ENCODE results near the gene TMEM42.

The TMEM42 gene

DNA sequence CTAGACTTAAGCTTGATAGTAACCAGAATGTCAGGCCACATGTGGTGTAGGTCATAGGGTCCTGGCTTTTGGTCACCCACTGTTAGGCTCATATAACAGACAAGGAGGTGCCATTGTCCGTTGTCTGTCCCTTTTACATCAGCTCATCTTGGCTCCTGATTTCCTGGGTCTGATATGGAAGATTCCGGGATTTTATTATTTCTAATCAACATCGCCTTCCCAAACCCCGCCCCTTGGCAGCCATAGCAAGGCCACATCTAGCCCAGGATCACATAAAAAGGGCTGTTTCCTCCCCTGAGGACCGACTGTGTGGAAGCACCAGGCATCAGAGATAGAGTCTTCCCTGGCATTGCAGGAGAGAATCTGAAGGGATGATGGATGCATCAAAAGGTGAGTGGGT lies 12.6 kb downstream of the TMEM42 start, which contains the start of gene TGM4:
TSS of gene TGM4 (plus strand) at position 301 of the 400 bp plus-strand sequence. CDS start at position 372, 71 bp downstream.
- DNase-seq (ENCODE audit: low spot score): no peak

- no peak for DNase-seq (ENCODE audit: low spot score)
Measured at GRCh38 chr3:44875596-44875995, 13.9 kb downstream of the TMEM42 start.

DNA sequence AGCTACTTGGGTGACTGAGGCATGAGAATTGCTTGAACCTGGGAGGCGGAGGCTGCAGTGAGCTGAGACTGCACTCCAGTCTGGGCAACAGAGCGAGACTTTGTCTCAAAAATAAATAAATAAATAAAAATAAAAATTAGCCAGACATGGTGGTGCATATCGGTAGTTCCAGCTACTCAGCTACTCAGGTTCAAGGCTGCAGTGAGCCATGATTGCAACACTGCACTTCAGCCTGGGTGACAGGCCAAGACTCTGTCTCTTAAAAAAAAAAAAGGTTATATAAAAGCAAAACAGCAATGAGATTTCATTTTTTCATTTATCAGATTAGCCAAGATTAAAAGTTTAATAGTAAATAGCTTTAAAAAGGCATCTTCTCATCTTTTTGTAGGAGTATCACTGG lies 15.6 kb downstream of the TMEM42 start:
- no peak for DNase-seq (ENCODE audit: low spot score)

- DNase-seq (ENCODE audit: low spot score): no peak
Measured at GRCh38 chr3:44880284-44880683, 18.6 kb downstream of the TMEM42 start.

DNA sequence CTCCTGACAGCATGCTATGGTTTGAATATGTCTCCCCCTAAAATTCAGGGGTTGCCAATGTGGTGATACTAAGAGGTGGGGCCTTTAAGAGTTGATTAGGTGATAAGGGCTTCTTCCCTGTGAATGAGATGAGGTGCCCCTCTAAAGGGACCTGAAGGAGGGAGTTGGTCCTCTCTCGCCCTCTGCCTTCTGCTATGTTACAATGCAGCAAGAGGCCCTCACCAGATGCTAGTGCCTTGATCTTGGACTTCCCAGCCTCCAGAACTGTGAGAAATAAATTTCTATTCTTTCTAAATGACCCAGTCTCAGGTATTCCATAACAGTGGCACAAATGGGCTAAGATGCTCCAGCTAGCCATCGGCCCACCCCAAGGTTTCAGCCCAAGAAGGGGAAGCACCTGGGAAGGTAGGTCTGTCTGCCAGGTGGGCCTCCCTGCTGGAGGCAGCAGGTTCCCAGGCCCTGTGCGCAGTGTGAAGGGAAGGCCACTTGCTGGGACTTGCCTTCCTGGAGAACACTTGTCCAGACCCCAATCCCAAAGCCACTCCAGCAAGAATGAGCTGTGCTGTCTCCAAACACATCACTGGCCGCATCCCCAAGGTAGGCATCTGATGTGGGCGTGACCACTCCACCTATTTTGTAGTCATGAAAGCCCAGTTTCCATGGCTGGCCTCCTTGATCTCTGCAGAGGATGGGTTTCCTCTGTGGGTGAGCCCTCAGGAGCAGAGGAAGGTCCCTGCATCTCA lies 21.7 kb downstream of the TMEM42 start:
- no peak for DNase-seq (ENCODE audit: low spot score)

GRCh38 chr3:44883999-44884431 lies 22.3 kb downstream of the TMEM42 start:
- DNase-seq (ENCODE audit: low spot score): peak; percentile 98

GRCh38 chr3:44885618-44886017 lies 23.9 kb downstream of the TMEM42 start:
- DNase-seq (ENCODE audit: low spot score): peak; percentile 95

DNA sequence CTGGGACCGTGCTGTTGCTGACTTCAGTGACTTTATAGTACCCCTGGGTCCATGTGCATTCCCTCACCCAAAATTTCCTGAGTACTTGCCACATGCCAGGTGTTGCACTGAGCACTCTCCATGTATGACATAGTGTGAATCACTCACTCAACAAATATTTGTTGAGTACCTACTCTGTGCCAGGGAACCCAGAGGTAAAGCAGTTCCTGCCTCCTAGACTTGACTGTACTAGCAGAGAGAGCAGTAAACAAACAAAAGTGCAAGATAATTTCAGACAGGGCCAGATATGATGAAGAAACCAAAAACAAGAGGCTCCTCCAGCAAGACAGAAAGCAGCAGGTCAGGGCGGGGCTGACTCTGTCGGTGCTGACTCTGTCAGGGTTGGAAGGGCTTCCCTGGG lies 24.8 kb downstream of the TMEM42 start:
- DNase-seq (ENCODE audit: low spot score): peak; percentile 66

DNA sequence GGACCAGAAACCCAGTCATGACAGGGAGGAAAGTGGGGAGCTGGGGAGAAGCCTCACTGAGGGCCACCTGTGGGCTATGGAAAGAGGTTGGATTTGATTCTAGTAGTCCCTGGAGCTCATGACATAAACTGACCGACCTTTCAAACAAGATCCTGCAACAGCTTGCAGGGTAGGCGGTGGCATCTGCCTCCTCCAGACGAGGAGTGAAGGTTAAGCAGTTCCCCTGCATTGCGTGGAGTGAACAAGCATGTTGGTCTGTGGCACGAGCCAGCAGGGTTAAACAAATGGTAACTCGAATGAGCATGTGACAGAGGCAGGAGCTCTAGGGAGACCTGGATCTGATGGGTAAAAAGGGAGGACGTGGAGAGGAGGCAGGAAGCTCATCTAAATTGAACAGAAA lies 25.4 kb downstream of the TMEM42 start:
- no peak for DNase-seq (ENCODE audit: low spot score)

- no peak for DNase-seq (ENCODE audit: low spot score)
Measured at GRCh38 chr3:44890258-44890657, 28.5 kb downstream of the TMEM42 start.

DNA sequence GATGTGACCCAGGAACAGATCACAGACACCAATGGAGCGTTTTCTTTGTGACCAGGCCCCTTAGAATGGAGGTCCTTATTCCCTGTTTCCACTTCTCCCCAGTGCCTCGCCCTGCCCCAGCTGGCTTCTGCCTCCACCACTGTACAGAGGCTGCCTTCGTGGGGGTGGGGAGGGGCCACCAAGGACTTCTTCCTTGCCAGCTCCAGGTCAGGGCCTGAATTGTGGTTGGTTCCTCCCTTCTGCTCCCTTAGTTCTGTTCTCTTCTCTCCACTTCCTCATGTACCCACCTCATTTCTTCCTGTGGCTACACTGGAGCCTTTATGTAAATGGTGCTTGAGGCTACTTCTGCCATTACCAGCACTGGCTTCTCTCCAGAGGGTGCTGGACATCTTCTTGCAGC lies 29.1 kb downstream of the TMEM42 start:
- no peak for DNase-seq (ENCODE audit: low spot score)

DNA sequence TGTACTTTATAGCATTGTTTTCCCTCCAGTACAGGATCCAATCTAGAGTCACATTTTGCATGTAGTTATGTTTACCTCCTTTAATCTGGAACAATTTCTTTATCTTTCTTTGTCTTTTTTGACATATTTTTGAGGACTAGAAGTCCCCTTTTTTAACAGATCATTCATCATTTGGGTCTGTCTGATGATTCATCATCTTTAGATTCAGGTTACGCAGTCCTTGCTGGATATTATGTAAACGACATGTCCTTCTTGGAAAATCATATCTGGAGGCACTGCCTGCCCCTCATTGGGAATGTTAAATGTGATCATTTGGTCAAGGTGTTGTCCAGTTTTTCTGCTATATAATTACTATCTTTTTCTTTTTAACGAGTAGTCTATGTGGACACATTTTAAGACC lies 31.0 kb downstream of the TMEM42 start:
- DNase-seq (ENCODE audit: low spot score): no peak

DNA sequence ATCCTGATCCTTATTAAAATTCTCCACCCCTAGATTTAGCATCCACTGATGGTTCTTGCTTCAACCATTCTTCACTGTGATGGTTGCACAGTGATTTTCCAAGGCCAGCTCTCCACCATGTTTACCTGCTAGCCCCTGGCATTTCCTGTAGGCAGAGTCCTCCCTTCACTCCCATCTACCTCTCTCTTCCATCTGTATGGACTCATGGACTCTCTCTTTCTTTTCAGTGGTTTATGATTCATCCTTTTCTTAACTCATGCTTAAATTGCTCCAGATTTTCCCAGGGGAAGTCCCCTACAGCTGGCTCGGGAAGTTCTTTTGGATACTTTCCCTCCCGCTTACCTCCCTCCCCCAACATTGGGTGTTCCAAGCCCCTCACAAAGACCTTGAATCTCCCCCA lies 31.4 kb downstream of the TMEM42 start:
- peak; percentile 88 for DNase-seq (ENCODE audit: low spot score)

DNA sequence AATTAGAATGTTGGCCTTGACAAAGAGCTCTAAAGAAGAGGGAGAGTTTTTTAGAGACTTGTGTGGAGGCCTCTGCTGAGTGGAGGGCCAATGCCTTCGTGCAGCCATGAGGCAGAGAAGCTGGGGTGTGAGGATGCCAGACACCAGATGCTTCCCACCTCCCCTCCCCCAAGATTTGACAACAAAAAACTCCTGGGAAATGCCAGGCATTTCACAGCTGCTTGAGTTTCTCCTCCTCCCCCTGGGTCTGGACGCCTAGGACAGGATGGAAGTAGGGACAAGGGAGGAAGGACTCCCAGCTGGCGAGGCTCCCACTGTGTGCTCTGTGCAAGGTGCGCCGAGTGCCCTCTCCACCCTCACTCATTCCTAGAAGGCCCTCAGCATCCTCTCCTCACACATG lies 32.8 kb downstream of the TMEM42 start:
- peak; percentile 38 for DNase-seq (ENCODE audit: low spot score)

DNA sequence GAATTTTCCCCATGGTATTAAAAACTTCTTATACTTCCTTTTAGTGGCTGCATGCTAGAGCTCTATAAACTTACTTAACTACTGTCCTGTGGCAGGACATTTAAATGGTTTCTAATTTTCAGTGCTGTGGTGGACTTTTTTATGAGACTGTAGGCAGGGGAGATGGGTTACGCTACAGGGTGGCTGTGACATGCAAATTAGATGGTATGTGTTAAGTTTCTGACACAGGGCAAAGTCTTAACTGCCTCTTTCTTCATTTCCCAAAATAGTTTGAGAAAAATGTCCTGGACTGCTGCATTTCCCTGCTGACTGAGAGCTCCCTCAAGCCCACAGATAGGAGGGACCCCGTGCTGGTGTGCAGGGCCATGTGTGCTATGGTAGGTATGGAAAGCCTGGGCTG lies 34.7 kb downstream of the TMEM42 start:
- no peak for DNase-seq (ENCODE audit: low spot score)

GRCh38 chr3:44899683-44900367 lies 38.1 kb downstream of the TMEM42 start:
- peak; percentile 25 for DNase-seq (ENCODE audit: low spot score)

DNA sequence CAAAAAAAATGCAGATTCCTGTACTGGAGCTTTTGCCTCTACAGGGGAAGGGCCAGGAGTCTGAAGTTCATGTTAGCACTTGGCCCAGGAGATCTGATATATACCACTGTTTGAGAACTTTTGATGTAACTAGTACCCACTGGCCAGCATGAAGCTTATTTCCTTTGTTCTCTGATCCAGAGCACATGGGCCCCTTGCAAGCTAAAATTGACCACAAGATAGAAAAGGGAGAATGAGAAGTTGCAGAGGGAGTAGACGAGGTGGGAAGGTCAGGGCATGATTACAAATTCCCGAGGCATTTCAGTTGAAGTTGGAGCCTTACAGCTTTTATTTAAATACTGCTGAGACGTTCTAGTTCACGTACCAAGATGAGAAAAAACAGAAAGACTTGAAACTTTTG lies 40.9 kb downstream of the TMEM42 start:
- DNase-seq (ENCODE audit: low spot score): no peak

- DNase-seq (ENCODE audit: low spot score): no peak
Measured at GRCh38 chr3:44903314-44903713, 41.6 kb downstream of the TMEM42 start.

DNA sequence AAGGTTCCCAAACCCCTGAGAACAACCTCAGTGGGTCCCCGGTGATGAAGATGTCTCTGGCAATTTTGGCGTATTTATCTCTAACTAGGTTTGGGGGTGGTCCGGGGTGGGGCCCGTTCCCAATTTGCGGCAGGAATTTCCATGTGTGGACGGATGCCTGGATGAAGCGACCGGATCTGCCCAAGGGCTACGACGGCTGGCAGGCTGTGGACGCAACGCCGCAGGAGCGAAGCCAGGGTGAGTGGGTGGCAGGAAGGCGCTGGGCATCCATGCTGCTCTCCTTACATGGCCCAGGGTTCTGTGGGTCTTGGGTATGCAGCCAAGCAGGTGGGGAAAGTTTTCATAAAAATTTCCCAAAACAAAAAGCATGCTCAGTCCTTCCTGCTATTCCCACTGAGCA lies 42.0 kb downstream of the TMEM42 start:
- no peak for DNase-seq (ENCODE audit: low spot score)

GRCh38 chr3:44905446-44906157 lies 43.9 kb downstream of the TMEM42 start:
- DNase-seq (ENCODE audit: low spot score): no peak

DNA sequence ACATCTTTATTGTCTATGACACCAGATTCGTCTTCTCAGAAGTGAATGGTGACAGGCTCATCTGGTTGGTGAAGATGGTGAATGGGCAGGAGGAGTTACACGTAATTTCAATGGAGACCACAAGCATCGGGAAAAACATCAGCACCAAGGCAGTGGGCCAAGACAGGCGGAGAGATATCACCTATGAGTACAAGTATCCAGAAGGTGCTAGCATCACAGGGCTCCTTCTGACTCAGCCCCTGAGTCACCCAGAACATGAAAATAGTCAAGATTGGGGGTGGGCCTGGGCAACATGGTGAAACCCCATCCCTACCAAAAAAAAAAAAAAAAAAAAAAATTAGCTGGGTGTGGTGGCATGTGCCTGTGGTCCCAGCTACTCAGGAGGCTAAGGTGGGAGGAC lies 45.3 kb downstream of the TMEM42 start:
- peak; percentile 63 for DNase-seq (ENCODE audit: low spot score)

GRCh38 chr3:44907612-44908011 lies 45.9 kb downstream of the TMEM42 start:
- DNase-seq (ENCODE audit: low spot score): no peak

DNA sequence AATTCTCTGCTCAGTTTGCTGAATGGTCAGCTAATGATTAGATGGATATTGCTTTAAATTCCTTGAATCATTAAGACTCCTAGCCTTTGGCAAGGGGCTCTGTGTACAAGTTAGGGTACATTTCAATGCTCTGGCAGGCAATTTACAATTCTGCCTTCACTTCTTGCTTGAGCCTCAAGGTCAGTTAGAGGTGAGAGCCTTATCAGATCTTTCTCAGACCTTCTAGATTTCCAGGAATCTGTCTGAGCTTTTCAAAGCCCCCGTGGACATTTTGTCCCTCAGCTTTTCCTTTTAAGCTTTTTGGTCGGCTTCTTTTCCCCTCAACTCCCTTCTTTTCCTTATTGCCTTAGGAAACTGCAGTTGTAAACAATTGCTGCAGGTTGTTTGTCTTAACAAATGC lies 47.4 kb downstream of the TMEM42 start:
- no peak for DNase-seq (ENCODE audit: low spot score)
